Testis (tissue), 3 donors: ENCODE data around the gene PRF1. TPM values are rescaled to one million over a fixed set of nuclear protein-coding genes. Genes with fewer than 3 reads are reported as not detected.

Source experiments
- DNase-seq: peaks from one replicate; pipeline ENCODE4 v3.0.0-alpha.2; 2019
- H3K27ac ChIP-seq, 2 donors: fragments of 200-600 bp; sonication (generic); one replicate each; pipeline ENCODE4 v1.5.1; 2019
- H3K27me3 ChIP-seq: fragments of 200-600 bp; sonication (generic); one replicate; pipeline ENCODE4 v1.5.1; 2019
- H3K36me3 ChIP-seq: fragments of 200-600 bp; sonication (generic); one replicate; pipeline ENCODE4 v1.5.1; 2017; ENCODE audit warnings: low read depth; ENCODE audit errors: missing control alignments
- H3K4me1 ChIP-seq: fragments of 200-600 bp; sonication (generic); one replicate; pipeline ENCODE4 v1.5.1; 2019
- H3K4me3 ChIP-seq, 2 donors: fragments of 200-600 bp; sonication (generic); one replicate each; pipeline ENCODE4 v1.5.1; 2017 to 2019
- H3K9me3 ChIP-seq: fragments of 200-600 bp; sonication (generic); one replicate; pipeline ENCODE4 v1.5.1; 2017
- CTCF ChIP-seq, 3 experiments: fragments of 450-650 bp in 2 of 3; fragments of 200-600 bp in 1 of 3; sonication (generic) in 1 of 3; IDR thresholded peaks; one replicate each; pipeline ENCODE4 v1.5.1; 2016 to 2019; ENCODE audit warnings: antibody characterized with exemption in 3 of 3, mild to moderate bottlenecking in 2 of 3, moderate library complexity in 1 of 3
- POLR2A ChIP-seq: fragments of 450-650 bp; IDR thresholded peaks from one replicate; pipeline ENCODE4 v1.6.1; 2017; ENCODE audit warnings: antibody characterized with exemption, mild to moderate bottlenecking, moderate library complexity
- WGBS, 2 donors: methylation state at CpG; one replicate each; pipeline ENCODE4 v1.1.5; 2018; 5-methylcytosine and 5-hydroxymethylcytosine counted together
- intact Hi-C: fragments of 100-400 bp; cut with DNase I; formaldehyde crosslinking; loops from one replicate; pipeline ENCODE4 v1.15.1; 2023; ENCODE audit warnings: low total_unique reads
- polyA plus RNA-seq: library from polyadenylated mRNA; stranded (reverse); fragments of 350-450 nt; fragmentation: Illumina TruSeq; extraction: RNeasy Lipid Tissue Mini Kit (QIAGEN cat#74804); gene quantifications from one replicate; pipeline ENCODE4 v1.2.3, GENCODE V29; 2014; ENCODE audit warnings: low read depth, low replicate concordance; ENCODE audit not compliant: insufficient read depth
- total RNA-seq, 2 donors: library from RNA; depleted of rRNA; stranded (reverse); fragments of >200 nt; gene quantifications; one replicate each; pipeline ENCODE4 v1.2.3, GENCODE V29; 2016

The PRF1 gene
- total and polyA plus RNA-seq, 3 donors from 2014 or later: 0.55 to 2.2 (median 1.8) TPM

GRCh38 chr10:70566515-70567290, 35.8 kb downstream of the PRF1 start:
- Histone ChIP-seq H3K9me3 (no peaks in the 10 kb centered on the region), H3K27me3 (no peaks in the 10 kb centered on the region), H3K4me3 (no peak overlapping the region), H3K27ac (no peak overlapping the region), H3K36me3 (no peaks in the 10 kb centered on the region), H3K4me1 (no peaks in the 10 kb centered on the region)
- intact Hi-C loops: no loop called here
- WGBS, 2 donors: 75 to 78% methylated on average over 13 to 18 of the region's 18 CpGs
- DNase-seq: no peak
- no peak for TF ChIP-seq POLR2A
- TF ChIP-seq CTCF (IDR thresholded peaks at IDR 0.05): no peak

DNA sequence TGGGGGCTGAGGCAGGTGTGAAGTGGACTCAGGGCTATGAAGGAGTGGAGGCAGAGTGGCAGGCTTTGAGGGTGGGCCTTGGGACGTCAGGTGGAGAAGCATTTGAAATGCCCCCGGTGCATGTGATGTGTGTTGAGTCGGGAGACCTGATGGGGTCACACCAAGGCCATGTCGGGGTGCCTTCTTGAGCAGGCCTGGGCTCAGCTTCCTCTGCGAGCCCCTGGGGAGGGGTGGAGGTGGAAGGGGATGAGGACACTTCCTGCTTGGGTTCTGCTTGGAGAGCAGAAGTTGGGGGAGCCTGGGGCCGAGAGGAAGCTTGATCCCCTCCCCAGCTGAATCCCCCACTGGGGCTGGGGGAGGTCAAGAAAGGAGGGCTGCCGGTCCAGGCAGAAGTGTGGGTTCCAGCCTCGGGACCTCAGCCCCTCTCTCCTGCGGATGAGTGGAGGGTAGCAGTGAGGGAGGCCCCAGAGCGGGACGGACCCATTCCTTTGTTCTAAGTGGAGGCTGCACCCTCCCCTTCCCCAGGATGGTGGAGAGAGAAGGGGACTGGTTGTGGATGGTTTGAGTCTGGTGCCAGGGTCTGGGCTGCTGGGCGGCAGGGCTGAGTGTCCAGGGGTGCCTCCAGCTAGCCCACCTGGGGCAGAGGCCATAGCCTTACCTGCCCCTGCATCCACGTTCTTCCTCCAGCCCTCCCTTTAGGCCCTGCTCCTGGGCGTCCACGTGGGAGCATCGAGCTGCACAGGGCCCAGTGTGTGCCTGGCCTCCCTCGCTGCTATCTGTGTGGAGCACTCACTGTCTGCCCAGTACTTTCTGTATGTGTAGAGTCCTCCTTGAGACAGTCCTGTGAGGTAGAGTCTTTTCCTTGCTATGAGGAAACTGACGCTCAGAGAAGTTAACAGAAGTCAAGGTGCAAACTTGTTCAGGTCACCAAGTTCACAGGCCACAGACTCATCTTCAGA, 36.7 kb downstream of the PRF1 start:
- 79 to 88% methylated on average over 9 to 18 of the region's 18 CpGs for WGBS, 2 donors
- TF ChIP-seq POLR2A (no peak), CTCF (IDR thresholded peaks at IDR 0.05) (no peak)
- no peak for DNase-seq
- intact Hi-C loops: no loop called here
- Histone ChIP-seq H3K36me3 (no peaks in the 10 kb centered on the region), H3K9me3 (no peaks in the 10 kb centered on the region), H3K4me3 (no peak overlapping the region), H3K27ac (no peak overlapping the region), H3K27me3 (no peaks in the 10 kb centered on the region), H3K4me1 (no peaks in the 10 kb centered on the region)

DNA sequence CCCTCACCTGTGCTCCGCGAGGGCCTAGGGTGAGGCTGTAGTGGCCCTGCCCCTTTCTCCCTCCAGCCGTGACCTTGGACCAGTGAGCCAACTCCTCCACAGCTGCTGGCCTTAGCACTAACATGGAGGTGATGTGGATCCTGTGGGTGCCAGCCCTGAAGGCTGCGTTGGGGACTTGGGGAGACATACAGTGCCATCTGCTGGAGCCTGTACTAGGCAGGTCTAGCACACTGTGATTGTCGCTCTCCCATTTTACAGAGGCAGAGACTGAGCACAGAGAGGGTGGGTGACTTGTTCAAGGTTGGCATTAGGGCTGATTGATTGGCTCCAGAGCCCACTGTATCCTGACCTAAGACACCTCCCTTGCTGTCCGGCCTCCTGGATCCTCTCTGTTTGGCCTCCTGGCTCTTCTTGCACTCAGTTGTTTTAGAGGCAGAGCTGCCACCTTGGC, 37.6 kb downstream of the PRF1 start:
- 79 to 100% methylated on average over 2 to 6 of the region's 6 CpGs for WGBS, 2 donors
- TF ChIP-seq POLR2A (no peak), CTCF (IDR thresholded peaks at IDR 0.05) (no peak)
- intact Hi-C loops: no loop called here
- Histone ChIP-seq H3K4me1 (peaks cover 3% of the 10 kb centered on the region), H3K27me3 (no peaks in the 10 kb centered on the region), H3K27ac (no peak overlapping the region), H3K36me3 (no peaks in the 10 kb centered on the region), H3K9me3 (no peaks in the 10 kb centered on the region), H3K4me3 (no peak overlapping the region)
- DNase-seq: no peak

GRCh38 chr10:70564113-70564725, 38.3 kb downstream of the PRF1 start:
- Histone ChIP-seq H3K4me3 (no peak overlapping the region), H3K36me3 (no peaks in the 10 kb centered on the region), H3K4me1 (peaks cover 10% of the 10 kb centered on the region), H3K27me3 (no peaks in the 10 kb centered on the region), H3K27ac (no peak overlapping the region), H3K9me3 (no peaks in the 10 kb centered on the region)
- intact Hi-C loops: no loop called here
- 92 to 96% methylated on average over 8 to 21 of the region's 21 CpGs for WGBS, 2 donors
- no peak for DNase-seq
- TF ChIP-seq CTCF (IDR thresholded peaks at IDR 0.05): no peak
- no peak for TF ChIP-seq POLR2A
